ENCODE data around the gene CHST13.

Gene CHST13

GRCh38 chr3:126488886-126489569 is 34.9 kb upstream of the CHST13 start:
- DNase-seq, result no peak

DNA sequence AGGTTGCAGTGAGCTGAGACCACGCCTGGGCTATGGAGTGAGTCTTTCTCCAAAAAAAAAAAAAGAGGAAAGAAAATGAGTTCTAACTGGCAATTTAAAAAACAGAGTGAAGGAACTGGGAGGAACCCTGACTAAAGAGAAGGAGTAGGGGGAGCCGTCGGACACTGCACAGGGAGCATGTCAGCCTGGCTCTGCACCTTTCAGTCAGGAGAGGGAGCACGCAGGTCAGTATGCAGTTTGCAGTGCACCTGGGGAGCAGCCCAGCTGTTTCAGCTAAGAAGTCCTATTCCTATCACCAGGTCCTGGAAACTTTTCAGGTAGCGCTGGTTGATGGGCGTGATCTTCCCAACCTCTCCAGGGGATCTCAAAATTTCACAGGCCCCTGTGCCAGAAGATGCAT is 33.3 kb upstream of the CHST13 start:
- DNase-seq, result peak; percentile 4

GRCh38 chr3:126491221-126492013 is 32.5 kb upstream of the CHST13 start:
- DNase-seq, result no peak

- no peak for DNase-seq
These were observed 30.9 kb upstream of the CHST13 start for GRCh38 chr3:126493051-126493450.

GRCh38 chr3:126493739-126494138 is 30.2 kb upstream of the CHST13 start:
- DNase-seq, result no peak

GRCh38 chr3:126494204-126494969 is 29.6 kb upstream of the CHST13 start:
- DNase-seq, result no peak

DNA sequence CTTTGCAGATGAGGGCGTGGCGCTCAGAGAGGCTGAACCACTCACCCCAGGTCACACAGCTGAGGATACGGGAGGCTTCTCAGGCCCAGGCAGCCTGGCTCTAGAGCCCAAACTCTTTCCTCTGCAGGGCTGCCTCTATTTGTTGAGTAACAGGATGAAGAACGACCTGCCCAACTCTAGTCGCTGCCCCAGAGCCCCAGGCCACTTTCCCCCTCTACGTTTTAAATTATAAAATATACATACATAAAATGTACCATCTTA is 29.1 kb upstream of the CHST13 start:
- DNase-seq, result no peak

DNA sequence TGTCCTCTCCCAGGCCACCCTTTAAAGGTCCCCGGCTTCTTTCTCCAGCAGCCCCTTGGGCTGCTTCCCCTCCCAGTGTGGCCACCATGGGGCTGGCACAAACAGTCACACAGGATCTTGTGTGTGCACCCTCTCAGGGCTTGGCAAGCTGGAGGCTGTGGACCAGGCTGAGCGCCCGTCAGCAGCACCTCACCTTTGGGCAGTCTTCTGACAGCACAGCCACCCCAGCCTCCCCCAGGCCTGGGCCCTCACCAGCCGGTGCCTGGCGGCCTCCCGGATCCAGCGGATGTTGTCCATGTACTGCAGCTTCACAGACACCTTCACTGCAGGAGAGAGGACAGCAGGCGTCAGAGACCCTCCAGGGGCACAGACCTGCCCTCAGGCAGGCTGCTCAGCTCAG is 28.2 kb upstream of the CHST13 start:
- no peak for DNase-seq

GRCh38 chr3:126496894-126497850 is 26.8 kb upstream of the CHST13 start:
- no peak for DNase-seq

DNA sequence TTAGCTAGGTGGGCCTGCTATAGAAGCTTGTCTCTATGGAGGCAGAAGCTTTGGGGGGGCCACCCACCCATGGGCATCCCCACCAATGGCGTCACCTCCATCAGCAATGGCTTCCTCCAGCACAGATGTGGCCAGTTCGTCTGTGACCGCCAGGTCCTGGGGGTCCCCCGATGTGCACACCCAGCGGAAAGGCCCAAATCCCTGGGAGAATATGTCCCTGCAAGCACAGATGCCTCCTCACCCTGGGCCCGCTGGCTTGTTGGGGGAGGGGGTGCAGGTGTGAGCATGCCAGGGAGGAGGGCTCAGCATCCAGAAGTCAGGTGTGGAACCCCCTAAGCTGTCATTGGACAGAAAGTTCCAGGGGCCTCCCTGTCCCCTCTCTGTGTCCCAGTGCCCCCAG is 26.0 kb upstream of the CHST13 start:
- no peak for DNase-seq

DNA sequence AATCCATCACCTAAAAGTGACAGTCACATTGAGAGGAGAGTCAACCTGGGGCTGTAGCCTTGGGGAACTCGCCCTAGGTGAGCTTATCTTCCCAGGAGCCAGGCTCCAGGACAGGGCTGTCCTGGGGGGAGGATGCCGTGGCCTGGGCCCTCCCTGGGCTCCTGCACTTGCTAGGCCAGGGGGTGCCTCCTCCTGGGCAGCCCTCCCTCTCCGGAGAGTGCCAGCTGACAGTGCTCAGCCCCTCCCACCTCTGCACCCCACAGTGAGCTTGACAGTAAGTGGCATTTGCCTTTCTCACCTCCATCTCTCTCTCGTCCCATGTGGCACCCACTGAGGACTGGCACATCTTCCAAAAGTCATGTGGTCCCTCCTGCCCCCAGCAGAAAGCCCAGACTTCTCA is 25.5 kb upstream of the CHST13 start:
- no peak for DNase-seq

DNA sequence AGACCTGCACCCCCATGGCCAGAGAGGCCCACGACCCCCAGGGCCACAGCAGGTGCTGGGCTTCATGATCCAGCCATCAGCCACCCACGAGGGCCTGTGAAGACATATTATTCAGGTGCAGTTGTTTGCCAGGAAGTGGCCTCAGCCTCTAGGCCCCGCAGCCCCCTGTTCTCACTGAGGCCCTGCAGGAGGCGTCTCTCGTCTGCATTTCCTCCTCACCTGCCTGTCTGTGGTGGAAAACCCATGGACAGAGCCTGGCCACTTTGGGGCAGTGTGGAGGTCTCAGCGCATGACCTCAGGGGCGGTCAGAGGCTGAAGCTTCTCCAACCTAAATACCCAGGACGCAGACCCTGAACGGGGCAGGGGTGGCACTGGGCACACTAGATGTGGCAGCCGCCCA is 25.0 kb upstream of the CHST13 start:
- peak; percentile 5 for DNase-seq

GRCh38 chr3:126499401-126499800 is 24.6 kb upstream of the CHST13 start:
- DNase-seq, result no peak

GRCh38 chr3:126500016-126500415 is 23.9 kb upstream of the CHST13 start:
- no peak for DNase-seq

- DNase-seq, result no peak
These were observed 22.9 kb upstream of the CHST13 start for GRCh38 chr3:126501054-126501453.

DNA sequence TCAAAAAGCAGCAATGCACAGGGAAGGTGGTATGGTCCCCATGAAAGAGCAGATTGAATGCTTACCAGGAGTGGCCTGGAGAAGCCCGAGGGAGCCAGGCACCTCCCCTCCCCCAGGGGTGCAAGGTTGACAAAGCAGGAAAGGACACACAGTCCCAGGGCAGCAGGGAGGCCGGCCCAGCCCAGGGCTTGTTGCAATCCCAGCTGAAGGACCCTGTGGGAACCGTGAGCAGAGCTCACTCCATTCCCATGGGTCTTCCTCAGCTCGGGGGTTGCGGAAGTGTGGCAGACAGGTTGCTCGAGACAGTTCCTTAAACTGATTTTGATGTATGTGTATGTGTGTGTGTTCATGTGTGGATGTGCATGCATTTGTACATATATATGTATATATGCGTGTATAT is 22.2 kb upstream of the CHST13 start:
- DNase-seq, result no peak

- DNase-seq, result no peak
These were observed 21.3 kb upstream of the CHST13 start for GRCh38 chr3:126502656-126503055.

DNA sequence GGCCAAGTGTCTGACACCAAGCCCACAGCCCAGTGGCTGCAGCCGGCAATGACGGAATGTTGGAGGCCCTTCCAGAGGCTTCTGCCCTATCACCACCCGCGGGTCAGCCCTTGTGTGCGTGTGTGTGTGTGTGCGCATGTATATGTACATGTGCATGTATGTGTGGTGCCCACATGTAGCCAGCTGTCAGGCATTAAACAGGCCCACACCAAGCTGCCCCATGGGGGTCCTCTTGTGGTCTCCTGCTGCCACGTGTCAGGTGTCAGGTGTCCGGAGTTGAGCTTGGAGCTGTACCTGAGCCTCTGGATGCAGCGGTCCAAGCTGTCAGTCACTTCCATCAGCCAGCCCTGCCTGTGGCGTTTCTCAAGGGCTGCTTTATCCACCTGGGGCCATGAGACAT is 20.3 kb upstream of the CHST13 start:
- no peak for DNase-seq

DNA sequence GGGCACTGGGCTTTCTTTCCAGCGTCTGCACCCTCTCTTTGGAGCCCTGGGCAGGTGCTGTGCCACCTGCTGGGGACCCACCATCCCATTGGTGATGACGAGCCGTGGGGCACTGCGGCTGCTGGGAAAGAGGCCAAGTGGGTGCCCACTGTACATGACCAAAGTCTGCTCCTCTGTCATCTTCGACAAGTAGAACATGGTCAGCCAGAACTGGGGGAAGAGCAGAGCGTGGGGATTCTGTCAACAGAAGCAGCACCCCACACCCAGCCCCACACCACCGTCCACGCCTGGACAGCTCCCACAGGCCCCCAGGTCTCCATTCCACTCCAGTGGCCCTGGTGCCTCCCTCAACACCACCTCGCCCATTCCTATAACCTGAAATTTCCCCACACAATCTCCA is 16.1 kb upstream of the CHST13 start:
- no peak for DNase-seq

DNA sequence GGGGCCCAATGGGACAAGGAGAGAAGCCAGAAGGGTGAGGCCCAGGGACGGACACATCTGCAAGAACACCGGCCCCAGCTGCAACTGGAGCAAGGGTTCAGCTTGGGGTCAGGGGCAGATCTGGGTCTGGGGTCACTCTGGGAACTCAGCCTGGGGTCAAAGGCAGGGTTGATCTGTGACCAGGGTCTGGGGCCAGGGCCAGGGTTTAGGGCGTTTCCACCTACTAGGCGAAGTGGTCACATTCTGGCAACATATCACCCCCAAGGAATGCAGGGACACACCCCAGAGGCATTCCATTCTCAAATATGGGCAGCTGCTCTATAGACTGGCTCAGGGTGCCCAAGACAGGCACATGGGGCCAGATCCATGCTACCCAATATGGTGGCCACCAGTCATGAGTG is 15.4 kb upstream of the CHST13 start:
- DNase-seq, result no peak

- no peak for DNase-seq
These were observed 14.2 kb upstream of the CHST13 start for GRCh38 chr3:126509597-126510307.

DNA sequence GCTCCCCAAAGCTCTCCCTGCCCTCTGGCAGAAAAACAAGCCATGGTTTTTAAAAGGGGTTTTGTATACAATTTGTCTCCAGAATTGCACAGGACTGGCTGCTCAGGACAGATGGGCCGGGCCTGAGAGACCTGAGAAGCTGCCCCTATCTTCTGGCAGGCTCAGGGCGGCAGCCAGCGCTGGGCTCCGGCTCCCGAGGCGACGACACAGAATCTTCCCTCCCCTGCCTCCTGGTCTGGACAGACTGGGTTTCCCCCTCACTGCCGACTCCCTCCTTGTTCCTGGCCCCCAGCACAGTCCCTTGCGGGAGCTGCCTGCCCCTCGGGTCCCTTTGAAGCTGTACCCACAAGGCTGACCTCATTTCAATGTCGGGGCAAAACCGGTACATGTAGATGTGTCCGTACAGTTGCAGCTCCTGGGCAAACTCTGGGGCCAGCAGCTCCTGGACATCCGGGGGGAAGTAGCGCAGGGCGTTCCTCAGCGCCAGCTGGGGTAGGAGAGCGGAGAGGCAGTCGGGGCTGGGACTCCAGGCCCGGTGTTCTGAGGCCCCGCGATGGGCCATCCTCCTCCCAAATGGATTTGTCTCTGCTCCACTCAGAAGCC is 13.5 kb upstream of the CHST13 start:
- DNase-seq, result no peak

Measured in DMS53 (cell line).